NCI-H2171 (cell line): ENCODE data around the gene PRPF19.

Experiments
- DNase-seq: peaks from one replicate; lab custom pipeline; 2025; lab: John Stamatoyannopoulos, UW

PRPF19 gene

DNA sequence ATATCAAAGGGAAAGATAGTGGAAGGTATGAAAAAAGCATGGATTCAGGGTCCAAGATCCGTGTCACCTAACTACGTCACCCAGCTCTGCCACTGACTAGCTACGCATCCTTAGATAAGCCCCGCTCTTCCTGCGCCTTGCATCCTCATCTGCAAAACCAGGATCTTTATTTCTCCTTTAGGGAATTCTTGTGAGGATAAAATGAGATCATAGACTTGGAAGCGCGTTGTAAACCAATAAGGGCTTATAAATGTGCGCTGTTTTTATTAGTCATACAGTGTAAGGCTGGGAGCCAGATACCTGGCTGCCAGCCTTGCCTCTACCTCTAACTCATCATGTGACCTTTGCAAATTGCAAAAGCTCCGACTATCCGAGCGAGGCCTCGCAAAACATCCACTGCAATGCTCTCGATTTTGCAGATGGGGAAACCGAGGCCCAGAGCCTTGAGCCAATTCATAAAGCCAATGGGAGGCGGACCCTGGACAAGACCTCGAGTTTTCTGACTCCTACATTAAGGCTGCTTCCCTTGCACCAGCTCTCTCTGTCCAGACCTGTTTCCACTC, 753 bp downstream of the PRPF19 start:
- no peak for DNase-seq

DNA sequence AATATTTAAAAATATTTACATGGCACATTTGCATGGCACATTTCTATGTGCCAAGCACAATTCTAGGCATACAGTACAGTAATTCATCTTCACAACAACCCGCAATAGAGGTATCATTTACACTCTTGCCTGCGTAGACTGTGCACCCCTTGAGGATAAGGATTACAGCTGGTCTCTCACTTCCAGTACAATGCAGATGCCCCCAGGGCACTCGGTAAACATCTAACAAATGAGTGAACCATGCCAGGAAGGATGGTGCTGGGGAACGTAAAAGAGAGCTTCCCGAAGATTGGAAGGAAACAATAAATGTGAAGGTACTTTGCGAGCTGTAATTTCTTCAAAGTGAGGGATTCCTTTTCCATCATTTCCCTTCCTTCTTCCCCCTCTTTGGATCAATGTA, 1.3 kb downstream of the PRPF19 start:
- no peak for DNase-seq

DNA sequence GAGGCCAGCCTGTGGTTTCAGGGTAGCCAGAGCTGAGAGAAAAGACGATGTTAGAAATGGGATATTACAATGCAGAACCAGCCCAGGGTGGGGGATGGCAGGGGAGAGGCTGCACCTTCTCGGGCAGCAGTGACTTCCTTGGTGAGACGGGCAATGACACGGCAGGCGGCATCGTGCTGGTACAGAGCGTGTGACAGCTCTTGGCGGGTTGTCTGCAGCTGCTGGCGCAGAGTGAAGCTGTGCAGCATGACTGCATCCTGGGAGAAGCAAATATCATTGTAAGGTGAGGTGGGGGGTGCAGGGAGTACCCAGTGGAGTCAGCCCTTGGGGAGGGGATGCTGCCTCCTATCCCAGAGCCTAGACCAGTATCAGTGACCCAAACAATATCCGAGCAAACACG, 3.8 kb downstream of the PRPF19 start:
- no peak for DNase-seq

DNA sequence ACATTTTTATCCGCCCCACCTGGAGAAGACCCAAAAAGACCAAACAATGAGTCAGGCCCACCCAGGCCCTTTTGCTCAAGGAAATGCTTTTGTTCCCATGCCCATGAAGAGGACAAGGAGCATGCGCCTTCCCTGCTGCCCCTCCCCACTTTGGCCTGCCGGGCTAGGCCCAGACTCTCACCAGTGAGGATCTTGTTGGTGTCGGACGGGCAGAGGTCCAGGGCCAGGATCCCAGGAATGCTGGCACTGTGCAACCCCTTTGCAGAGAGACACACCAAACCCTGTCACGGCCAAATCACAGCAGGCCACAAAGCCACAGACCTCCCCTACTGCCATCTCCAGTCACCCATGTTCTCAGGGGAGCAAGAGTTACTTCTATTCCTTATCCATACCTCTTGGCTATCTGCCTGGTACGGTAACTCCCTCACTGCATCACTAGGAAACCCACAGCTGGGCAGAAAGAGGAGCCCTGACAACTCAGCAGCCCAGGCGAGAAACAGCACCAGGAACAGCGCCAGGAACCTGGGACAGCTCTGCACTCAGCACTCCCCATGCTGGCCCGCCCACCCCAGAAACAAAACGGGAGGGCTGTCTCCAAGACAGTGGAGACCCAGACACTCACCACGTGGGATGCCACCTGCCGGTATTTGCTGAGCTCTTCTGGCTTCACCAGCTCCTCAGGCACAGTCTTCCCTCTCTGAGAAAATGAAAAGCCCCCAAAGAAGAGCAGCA, 5.5 kb downstream of the PRPF19 start:
- DNase-seq = no peak

DNA sequence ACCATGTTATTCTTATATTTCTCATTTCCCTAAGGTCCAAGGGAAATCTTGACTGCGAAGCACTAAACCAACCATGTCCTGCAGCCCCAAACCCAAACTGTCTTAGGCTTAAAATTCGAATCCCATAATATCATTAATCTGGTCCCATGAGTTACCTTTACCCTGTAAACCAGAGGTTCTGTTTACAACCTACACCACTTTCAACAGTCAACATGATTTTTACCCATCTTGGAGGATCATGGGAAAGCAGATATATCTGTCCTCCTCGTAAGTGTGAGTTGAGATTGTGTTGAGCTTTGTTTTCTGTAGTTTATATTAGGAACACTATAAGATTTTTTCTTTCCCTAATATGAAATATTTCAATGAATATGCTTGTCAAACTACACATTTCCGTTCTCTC, 6.4 kb downstream of the PRPF19 start:
- no peak for DNase-seq

DNA sequence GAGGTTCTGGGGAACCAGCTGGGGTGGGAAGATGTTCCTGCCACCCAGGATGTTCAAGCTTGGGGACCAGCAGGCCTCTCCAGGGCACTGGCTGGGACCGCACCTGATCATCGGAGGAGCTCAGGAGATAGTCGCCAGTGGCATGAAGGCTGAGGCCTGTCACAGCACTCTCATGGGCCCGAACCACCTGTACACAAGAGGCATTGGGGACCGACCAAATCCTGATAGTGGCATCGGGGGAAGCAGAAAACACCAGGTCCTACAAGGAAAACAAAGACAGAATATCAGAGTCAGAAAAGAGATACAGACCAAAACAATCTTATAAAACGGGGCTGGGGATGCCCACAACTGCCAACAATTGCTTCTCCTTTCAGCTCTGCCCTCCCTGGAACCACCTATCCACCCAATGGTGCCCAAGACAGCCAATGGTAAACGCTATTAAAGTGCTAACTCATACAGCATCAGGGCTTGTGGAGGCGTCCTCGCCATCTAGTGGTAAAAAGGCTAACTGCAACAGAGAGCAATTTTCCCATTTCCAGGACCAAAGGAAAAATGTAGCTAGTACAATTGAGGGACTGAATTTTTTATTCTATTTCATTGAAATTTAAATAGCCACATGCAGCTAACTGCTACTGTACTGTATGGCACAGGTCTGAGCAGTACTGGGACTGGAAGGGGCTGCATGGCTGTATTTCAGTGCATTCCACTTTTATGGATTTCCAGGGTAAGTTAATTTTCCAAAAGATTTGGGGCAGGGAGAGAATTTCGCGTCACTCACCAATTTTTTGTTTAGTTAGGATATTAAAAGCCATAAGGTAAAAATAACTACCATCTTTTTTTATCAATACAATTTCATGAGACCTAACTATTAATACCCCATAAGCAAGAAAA, 7.1 kb downstream of the PRPF19 start:
- DNase-seq = peak; percentile 25

DNA sequence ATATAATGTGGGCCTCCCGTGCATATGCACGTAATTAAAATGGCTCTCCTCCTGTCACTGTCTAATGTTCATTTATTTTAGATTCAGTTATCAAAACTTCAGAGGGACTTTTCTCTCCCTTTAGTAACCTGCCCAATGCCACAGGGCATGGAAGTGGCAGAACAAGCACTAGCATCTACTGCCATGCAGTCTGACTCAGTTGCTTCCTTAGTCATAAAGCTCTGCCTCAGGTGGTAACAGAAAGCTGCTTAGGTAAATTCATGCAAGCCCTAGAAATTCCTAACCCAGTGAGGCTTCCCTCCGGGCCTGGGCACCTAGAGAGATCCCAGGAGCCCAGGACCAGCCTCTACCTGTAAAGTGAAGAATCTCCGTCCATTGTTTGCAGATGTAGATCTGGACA, 8.9 kb downstream of the PRPF19 start:
- DNase-seq = no peak

DNA sequence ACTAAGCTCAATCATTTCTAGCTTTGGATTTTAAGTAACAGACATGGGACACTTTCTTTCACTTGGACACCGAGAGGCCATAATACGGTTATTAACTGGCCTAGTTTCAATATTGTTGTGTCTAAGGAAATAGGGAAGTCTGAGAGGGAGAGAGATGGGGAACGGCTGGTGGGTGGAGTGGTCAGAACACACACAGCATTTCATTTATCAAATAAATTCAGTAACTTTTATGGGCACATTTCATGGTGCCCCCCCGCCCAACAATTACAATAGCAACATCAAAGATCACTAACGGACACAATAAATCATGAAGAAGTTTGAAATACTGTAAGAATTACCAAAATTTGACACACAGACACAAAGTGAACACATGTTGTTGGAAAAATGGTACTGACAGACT, 10.7 kb downstream of the PRPF19 start:
- no peak for DNase-seq

DNA sequence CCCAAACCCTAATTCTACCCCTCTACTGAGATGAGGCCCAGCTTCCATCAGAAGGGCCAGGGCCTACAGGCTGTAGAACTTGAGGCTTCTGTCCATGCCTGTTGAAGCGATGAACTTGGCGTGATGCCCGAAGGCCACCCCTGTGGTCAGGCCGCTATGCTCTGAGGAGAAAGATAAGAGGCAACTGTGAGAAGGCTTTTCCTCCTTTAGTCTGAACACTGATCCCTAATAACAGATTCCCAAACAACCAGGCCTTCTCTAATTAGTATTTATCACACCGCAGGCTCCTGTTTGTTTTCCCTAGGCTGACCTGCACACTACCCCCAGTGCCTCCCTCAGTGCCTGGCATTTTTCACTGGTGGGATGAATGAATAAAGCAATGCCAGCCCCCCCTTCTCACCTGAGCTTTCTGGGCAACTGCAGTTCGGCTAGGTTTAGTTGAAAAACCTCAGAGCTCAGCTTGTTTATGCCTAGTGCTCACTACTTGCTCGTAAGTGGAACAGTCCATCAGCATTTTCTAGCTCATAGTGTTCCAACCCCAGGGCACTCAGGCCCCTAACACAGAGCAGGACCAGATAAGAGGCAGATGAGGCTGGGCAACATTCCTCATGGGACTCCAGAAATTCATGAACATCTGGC, 15.2 kb downstream of the PRPF19 start:
- no peak for DNase-seq

DNA sequence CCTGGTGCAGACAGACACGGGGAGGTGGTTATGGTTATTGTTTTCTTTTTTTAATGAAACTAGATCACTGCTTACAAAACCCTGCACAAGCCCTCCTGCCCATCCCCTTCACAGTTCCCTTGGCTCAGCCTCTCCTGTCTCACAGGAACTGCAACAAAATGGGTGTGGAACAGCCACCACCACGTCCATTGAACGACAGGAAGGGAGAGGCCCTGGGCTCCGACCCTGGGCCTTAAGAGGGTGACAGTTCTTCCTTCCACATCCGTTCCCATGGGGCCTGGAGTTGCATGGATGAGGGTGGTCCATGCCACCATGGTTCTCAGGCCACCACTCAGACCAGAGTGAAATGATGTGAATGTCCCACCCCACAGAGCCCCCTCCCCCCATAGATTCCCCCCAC, 15.7 kb downstream of the PRPF19 start:
- DNase-seq = no peak

DNA sequence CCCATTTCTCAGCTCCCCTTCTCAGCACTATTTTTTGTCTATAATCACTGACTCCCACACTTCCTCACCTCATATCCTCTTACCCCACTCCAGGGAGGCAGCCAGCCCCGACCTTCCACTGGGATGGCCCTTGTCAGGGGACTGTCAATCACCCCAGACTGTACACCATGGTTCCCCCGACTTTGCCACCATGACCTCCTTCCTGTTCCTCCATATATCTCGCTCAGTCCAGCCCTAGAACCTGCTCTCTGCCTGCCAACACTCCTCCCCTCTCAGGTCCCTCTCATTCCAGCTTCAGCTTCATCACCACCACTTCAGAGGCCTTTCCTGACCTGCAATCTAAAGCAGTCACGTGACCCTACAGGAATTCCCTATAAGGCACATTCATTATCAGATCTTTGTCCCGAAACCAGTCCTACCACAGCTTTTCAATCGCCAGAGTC, 16.5 kb downstream of the PRPF19 start:
- DNase-seq = no peak

DNA sequence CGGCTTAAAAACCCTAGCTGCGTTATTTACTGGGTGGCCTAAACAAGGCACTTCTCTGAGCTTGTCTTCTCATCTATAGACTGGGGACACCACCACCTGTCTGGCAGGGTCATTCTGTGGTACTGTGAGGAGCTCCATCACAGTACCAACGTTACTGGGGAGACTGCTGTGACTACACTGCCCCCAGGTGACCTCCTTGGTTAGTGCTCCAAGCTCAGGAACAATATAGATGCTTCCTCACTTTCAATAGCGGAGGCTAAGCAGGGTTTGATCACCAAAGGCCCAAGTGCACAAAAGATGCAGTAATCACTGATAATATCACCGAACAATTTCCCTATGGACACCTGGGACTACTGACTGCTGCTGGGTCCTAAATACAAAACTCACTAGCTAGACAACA, 18.8 kb downstream of the PRPF19 start:
- no peak for DNase-seq

DNA sequence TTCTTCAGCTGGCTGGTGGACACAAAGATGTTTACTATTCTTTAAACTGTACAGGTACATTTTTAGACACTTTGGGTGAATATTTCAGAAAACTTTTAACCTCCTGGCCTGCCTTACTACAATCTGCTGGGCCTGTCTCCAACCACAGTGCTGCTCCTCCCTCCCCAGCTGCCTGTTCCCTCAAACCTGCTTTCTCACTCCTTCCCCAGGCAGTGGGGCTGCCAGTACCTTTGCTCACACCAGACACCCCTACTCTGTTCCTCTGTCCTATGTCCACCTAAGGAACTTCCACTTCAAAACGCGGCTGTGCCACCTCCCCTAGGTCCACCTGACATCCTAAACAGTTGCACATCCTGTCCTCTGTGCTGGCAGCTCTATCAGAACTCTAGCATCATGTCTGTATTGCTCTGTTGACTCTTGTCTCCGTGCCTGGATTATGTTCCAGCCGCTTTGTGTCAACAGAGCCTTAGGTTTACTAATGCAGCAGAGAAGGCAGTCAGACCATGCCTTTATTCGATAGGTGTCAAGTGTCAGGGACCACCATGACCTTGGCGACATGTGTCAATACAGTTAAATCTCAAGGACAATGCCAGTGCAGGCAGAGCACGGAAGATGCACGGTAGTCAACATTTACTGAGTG, 25.6 kb downstream of the PRPF19 start:
- DNase-seq = no peak

DNA sequence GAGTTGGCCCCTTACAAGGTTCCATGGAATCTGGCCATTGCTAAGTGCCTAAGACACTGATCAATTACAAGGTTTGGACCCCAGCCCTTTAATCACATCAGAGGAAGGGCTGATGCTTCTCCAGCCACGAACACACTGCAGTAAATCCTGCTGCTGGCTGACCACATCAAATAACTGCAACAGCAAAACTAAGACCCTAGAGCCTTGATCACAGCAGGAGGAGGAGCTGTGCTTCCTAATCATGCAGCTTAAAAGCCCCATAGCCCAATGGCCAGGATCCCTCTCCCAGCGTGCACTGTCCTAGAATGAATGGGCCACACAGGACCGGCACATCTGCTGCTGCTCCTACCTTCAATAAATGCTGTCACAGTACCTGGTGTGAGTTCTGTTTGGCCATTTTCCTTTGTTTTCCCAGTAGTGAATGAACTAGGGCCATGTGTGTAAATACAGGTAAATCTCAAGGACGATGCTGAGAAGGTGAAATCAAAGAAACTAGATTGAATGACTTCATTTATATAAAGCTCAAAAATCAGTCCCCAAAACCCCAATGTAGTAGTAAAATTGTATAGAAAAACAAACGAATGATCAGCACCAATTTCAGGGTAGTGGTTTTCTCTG, 26.3 kb downstream of the PRPF19 start:
- DNase-seq = no peak

DNA sequence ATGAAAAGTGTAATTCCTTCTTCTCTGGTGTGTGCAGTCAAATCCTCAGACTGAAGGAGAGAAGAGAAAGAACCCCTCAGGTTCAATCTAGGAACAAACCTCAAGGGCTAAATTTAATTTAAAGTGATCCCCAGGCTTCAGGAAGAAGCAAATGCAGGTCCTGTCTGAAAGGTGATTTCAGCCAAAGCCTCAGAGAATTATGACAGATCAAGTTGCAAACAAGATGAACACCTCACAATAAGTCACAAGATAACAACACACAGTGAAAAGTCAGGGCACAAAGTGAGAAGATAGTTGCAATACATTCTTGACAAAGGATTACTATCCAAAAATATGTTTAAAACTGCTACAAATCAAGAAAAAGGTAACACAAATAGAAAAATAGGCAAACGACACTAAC, 27.3 kb downstream of the PRPF19 start:
- DNase-seq = no peak

DNA sequence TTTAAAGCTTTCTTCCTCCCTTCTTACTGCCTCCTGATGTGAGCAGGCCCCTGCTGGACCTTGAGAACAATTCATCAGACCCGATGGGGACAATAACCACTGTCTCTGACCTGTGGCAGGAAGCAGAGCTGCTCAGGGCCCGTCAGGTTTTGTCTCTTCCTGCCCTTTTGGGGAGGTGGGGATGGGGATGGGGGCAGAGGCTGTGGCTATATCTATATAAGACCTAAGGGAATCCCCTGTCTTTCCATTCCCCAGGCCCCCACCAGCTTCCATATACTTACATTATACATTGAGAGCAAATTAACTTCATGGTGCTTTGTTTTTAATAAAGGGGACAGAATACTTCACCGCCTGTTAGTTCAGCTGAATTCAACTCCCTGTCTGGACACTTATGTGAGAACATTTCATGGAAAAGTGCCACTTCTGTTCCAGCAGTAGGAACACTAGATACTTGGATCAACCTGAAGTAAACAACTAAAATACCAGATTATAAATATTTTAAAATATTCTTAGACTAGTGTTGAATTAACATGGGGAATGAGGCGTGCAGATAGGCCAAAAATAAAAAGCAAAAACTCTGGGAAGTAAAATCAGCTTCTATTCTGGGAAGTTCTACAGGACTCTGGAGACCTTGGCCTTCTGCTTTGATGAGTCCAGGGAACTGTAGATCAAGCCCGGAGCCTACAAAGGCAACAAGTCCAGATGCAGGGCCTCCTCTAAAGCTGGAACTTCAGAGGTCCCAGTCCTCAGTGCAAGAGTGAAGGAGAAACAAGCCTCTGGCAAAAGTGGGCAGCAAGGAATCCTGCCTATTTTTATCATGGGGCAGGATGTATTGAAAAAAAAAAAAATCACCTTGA, 27.9 kb downstream of the PRPF19 start:
- DNase-seq = no peak

DNA sequence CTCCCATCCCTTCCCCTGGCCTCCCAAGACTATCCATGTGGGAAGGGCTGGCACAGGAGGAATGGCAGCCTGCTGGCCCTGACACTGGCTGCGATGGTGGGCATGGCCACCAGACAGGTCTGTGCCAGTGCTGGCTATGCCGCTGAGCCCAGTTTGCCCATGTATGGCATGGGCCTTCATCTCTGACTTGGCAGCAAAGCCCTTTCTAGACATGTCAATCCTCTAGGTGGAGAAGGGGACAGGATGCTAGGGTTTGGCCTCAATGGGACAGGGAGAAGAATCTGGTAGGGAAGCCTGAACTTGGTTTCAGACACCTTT, 30.3 kb downstream of the PRPF19 start:
- no peak for DNase-seq

DNA sequence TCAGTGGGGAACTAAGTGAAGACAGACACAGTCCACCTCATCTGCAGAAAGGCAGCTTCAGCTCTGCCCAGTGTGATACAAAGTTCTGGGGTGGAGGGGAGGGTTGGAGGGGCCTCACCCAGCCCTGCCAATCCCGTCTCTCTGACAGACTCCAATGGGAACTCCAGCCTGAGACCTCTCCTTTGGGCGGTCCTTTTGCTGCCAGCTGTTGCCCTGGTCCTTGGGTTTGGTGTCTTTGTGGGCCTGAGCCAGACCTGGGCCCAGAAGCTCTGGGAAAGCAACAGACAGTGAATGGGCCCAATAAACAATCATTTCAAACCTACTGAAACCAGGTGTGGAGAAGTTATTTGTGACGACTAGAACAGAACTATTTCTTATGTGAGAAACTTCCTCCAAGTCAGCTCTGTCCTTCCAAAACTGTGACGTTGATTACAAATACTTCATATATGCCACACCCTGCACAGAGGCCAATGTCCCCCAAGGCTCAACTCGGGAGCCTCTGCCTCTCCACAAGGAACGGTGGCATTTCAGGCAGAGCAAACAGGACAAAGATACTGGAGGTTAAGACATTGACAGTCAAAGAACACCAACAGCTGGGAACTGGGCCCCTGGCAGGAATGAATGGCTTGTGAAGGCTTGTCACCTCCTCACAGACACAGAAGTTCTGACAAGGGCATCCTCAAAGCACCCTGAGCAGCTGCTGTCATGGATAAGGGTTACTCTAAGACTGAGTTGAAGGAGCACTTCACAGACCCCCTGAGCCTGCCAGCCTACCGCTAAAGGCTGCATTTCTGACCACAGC, 30.8 kb downstream of the PRPF19 start:
- DNase-seq = no peak

DNA sequence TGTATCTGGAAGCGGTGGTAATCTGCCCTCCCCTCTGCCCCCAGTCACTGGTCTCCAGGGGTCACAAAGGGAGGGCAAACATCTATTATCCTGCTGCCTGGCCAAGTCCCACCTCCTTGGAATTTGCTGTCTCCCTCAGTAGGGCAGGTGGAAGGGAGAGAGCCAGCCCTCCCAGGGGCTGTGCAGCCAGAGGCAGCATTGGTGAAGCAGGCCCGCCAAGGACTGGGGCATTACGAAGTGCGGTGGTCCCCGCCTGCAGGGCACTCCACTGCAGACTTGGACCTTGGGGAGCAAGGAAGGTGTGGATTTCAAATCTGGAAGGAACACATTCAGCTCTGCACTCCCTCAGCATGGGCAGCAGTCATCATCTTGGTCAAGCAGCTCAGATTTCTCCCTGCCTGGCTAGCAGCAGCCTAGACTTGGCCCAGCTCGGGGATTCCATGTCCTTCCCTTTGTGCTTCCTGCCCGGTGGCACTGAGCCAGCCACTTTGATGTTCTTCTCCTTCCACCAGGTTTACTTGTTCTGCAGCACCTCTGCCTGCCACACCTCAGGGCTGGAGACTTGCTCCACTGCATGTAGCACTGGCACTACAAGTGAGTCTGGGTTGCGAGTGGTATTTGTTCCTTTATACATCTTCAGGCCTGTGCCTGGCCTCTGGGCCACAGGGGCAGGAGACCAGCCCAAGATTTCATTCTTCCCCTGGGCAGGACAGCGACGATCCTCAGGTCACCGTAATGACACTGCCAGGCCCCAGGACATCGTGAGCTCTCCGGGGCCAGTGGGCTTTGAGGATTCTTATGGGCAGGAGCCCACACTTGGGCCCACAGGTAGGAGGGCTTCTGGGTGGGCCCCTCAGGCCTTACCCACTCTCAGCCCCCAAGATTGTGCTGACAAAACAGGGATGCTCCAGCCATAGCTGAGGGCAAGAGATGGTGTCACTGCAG, 31.7 kb downstream of the PRPF19 start:
- no peak for DNase-seq
